HG03558 (cell line): ENCODE results near the gene AHRR.
"Not testable (repeated sequence)": the region's sequence is repeated elsewhere in the genome, so short reads cannot be mapped to it uniquely, and the experiment has no call there.

ENCODE experiments used
- ATAC-seq: cut with Tn5 transposase; IDR thresholded peaks from one replicate; pipeline ENCODE4 v1.9.1; 2021; ENCODE audit warnings: moderate number of reproducible peaks; ENCODE audit not compliant: unreplicated experiment; ENCODE audit errors: extremely low read depth

AHRR gene

DNA sequence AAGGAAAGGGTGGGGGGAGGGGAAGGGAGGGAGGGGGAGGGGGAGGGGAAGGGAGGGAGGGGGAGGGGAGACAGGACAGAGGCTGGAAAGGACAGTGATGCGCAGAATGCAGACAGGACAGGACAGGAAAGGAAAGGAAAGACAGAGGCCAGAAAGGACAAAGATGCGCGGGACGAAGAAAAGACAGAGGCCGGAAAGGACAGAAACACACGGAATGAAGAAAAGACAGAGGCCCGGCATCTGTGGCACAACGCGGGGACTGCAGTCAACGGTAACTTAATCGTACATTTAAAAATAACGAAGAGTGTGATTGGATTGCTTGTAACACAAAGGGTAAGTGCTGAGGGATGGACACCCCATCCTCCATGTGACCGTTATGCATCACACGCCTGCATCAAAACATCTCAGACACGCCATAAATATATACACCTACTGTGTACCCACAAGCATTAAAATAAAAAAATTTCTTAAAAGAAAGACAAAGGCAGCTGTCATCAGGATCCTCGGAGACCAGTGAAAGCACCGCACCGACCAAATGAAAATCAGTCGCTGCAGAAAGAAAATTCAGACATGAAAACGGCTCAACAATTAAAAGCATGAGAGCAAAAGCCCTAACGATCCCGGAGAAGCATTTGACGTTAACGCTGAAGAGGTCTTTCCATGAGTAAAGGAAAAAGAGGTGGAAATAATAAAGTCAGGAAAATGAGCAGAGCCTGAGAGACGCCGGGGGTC is 68.5 kb downstream of the AHRR start:
- ATAC-seq = no peak

DNA sequence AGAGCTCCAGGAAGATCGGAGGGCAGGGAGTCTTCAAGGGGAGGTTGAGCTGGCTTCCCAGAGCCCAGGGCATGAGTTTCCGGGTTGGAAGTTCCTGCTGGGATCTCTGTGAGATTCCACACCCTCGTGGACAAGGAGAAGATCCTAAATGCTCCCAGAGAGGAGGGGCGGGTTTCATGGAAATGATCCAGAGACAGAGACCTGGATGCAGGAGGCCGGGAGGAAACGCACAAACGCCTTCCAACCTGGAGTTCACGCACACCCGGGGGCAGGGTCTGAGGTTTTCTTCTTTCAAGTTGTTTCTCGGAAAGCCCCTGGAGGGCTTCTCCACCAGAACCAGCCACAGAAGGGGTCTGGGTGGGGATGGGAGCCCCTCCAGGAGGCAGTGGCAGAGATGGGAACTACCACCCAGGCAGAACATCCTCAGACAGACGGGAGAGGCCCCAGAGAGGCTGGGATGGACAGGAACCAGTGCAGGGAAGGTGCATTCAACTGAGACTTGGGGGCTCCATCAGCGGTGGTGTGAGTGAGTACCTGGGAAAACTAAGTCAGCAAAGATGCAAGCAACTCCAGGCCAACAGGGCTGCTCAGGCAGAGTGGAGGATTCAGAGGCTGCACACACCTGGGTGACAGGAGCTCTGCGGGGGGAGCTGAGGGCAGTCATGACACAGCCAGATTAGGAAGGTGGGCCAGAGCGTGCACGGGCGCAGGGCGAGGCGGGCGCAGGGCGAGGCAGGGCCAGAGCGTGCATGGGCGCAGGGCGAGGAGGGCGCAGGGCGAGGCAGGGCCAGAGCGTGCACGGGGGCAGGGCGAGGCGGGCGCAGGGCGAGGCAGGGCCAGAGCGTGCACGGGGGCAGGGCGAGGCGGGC is 69.3 kb downstream of the AHRR start:
- no peak for ATAC-seq

DNA sequence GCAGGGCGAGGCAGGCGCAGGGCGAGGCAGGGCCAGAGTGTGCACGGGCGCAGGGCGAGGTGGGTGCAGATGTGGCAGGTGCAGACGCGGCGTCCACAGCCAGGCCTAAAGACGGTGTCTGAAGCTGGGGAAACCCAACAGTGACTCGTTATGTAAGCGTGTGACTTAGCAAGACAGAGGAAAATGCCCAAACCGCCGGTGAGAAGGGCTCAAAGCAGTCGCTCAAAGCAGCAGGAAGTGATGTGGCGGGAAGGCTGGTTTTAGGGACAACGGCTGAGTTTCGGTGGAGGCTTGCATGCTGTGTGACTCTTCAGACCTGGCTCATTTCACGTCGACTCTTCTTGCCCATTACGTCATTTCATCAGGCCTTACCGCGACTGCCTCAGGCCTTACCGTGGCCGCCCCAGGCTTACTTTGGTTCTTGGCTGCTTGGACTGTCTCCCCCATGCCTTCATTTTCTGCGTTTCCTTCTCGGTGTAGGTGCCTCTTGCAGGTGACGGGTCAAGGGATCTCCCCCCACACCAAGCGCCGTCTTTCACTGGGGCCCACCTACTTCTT is 71.0 kb downstream of the AHRR start:
- peak; percentile 61 for ATAC-seq

DNA sequence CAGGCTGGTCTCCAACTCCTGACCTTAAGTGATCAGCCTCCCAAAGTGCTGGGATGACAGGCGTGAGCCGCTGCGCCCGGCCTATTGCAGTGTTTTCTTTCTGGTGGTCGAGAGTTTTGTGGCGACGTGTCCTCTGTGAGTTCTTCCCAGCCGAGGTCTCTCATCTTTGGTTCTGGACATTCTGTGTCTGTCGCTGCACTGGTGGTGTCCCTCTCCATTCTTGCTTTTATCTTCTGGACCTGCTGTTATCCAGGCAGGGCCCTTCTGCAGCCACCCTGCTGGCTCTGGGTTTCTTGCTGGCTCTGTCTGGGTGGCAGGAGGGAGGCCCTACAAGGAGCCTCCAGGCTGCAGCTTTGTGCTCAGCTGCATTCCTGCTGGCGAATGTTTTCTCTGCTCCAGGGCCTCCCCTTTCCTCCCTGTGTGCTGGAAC is 72.3 kb downstream of the AHRR start:
- no peak for ATAC-seq

DNA sequence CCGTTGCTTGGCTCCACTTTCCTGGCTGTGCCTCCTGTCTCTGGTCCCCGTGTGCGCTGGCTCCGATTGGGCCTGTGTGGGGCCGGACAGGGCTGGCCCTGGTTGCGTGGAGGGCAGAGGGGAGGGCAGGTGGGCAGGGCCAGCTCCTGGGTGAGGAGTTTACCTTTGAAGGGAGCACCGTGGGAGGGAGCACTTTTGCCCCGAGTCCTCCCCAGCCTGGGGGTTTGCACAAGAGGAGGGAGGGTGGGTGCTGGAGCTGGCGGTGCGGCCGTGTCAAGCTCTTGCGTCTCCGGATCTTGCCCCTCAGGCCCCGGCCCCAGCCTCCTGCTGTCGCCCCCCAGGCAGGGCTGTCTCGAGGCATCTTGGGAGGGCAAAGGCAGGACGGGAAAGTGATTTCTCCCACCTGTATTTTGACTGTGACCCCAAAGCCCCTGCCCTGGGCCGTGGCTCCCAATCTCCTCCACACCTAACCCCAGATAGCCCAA is 73.2 kb downstream of the AHRR start:
- ATAC-seq = no peak

DNA sequence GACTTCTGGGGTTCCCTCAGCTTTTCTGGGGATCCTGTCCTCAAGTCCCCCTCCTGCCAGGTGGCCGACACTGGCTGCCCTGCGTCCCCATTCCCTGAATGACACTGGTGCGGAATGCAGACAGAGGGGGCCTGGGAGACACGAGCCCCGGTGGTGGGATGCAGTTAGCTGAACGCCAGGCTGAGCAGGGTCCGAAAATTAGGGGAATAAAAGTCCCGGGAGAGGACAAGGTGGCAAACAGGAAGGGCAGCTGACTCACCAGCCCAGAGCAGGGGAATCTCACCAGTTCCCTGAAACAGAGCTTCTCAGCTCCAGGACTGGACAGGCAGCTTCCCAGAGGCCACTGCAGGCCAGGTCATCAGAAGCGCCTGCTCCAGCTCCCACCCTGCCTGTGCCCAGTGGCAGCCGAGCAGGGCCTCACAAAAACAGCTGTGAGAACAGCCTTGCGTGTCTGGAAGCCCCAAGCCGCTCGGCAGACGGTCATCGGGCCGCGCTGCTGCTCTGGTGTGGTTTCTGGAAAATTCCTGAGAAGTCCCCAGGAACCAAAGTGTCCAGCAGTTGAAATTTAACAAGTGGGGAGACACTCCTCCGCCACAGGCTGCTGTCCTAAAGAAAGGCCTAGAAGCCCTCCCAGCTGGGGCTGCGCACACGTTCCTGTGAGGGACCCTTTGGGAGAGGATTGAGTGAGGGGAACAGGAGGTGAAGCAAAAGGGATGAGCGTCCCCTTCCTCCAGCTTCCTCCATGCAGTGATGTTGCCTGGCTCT is 73.8 kb downstream of the AHRR start:
- ATAC-seq = no peak

DNA sequence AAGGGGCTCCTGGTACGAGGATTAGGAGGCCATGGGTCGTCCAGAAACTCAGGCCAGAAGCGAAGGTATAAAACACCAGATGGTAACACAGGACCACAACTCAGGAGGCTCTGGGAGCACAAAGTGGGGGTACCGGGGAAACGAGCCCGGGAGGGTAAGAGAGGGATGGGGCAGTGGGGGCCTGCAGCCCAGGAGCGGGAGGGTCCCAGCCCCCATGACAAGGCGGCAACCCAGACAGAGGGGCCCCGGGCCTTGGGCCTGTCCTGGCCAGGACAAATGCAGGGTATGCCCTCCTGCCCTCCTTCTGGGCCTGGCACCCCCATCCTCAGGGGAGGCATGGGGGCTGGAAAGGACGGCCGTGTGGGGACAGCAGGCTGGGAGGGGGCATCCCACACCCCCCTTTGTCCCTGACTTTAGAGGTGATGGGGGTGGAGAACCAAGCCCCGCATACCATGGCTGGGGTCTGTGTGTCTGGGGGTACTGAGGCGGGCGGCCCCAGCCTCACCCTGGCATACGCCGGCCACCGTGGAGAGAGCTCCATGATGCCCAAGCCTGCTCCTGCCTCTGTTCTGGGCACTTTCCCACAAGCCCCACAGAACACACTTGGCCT is 74.5 kb downstream of the AHRR start:
- ATAC-seq = no peak

DNA sequence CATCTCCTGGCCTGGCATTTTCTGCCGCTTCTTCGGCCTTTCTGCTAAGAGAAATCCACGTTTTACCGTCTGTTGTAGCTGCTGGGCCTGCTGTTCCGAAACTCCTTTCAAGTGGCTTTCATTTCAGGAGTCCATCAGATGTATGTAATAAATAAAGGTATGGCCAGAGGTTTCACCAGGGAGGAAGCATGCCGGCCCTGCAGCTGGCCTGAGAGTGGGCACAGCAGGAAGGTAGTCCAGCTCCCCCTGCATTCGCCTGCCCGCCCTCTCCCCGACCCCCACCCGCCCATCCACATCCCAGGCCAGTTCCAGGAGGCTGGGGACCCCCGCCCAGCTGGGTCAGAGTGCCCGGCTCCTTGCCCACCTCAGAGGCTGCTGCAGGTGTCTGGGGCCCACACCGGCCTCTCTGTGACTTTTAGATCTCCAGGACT is 75.0 kb downstream of the AHRR start:
- no peak for ATAC-seq

DNA sequence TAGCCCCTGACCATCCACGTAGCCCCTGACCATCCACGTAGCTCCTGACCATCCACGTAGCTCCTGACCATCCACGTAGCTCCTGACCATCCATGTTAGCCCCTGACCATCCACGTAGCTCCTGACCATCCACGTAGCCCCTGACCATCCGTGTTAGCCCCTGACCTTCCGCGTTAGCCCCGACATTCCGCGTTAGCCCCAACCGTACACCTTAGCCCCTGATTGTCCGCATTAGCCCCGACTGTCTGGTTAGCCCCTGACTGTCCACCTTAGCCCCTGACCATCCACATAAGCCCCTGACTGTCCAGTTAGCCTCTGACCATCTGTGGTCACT is 76.6 kb downstream of the AHRR start:
- ATAC-seq = not testable (repeated sequence)

DNA sequence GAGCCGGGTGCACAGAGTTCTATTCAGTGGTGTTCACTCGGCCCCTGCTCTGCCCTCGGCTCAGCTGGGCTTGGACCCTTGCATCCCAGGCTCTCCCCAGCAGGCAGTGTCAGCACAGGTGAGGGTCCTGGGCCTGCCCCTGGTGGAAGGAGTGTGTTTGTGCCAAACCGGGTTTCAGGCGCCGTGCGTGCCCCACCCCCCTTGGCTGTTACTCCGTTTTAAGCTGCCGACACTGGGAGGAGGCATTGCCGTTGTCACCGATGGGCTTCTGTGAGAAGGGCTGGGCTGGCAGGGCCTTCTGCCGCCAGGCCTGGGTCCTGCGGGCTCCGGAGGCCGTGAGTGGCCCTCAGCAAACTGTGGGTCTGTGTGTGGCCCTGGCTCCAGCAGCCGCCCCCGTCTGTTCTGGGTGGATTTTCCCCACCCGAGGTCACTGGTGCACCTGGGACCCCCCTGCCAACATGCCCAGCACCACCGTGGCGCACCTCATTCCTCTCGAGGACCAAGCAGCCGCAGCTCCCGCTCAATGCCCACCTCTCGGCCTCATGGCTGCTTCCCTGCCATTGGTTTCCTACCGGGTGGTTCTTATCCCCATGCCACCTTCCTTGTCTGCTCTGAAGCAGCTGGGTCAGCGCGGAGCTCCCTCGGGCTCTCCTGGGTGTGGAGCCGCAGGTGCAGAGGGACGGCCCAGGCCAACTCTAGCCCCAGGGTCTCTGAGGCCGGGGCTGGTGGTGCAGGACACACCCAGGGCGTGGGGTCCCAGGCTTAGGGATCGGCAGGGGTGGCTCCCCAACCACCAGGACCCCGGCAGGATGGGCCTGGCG is 77.2 kb downstream of the AHRR start:
- no peak for ATAC-seq

DNA sequence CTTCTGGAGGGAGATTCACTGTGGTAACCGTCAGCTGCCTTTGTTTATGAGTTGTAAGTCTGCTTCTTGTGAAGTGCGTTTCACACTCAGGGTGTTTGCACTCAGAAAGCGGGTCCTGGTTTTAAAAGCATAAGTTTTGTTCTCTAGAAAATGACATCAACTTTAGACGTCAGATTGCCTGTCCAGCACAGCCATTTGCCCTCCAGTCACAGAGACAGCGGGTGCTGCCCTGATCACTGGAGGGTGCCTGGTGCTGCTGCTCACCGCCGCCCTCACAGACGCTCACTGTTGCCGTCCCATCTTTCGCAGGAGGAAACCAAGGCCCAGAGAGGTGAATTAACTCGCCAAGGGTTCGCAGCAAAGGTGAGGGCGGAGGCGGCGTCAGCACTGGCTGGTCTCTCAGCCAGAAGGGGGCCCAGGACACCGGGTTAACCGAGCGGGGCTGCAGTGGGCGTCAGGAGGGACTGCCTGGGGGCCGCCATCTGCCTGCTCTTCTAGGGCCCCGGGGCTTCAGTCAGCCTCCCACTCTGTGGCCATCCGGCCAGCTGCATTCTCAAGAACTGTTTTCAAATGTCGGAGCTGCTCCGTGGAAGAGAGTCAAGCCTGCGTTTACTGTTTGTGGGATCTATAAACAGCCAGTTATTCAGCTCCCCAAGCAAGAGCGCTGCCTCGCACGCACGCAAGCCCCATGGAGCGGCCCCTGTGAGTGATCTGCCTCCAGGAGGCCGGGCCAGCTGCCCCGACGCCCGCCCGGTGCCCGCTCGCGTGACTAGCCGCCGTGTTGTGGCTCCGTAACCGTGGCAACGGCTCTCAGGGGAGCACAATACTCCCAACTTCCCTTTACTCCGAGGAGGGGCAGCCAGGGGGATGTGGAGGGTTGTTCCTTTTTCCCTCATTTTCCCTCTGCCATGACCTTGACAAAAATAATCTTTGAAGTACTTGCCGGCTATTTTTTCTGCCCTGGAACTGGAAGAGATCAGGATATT is 78.1 kb downstream of the AHRR start:
- no peak for ATAC-seq

DNA sequence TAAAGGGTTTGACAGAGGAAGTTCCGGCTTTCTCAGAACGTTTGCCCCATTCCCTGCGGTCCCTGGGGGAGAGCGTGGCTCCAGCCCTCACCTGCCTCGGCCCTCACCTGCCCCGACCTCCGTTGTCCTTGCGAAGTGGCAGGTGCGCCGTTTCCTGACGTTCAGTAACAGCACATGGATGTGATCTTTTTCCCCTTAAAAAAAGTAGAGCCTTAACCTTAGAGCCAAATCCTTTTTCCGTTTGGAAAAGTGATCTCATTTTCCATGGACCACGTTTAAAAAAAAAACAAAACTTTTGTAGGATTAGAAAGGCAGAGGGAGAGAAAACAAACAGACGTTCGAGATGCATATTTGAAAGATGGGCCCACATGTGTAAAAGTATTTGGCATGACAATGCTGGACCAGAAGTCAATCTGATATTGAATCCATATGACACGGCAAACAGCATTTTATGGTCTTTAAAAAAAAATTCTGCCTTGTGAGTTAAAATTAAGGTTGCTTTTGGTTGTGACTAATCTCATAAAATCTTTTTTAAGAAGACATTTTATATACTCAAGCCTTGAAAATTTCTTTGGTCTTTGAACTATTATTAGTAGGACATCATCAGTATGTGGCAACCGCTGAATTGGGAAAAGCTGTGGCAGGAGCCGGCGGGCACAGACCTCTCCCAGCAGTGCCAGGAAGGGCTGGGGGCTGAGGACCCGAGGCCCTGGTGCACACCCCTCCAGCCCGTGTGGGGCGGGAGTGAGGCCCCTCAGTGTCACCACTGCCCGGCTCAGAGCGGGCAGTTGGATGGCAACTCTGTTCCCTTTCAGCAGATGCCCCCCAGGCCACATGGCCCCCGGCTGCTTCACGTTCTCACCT is 79.0 kb downstream of the AHRR start:
- ATAC-seq = no peak

DNA sequence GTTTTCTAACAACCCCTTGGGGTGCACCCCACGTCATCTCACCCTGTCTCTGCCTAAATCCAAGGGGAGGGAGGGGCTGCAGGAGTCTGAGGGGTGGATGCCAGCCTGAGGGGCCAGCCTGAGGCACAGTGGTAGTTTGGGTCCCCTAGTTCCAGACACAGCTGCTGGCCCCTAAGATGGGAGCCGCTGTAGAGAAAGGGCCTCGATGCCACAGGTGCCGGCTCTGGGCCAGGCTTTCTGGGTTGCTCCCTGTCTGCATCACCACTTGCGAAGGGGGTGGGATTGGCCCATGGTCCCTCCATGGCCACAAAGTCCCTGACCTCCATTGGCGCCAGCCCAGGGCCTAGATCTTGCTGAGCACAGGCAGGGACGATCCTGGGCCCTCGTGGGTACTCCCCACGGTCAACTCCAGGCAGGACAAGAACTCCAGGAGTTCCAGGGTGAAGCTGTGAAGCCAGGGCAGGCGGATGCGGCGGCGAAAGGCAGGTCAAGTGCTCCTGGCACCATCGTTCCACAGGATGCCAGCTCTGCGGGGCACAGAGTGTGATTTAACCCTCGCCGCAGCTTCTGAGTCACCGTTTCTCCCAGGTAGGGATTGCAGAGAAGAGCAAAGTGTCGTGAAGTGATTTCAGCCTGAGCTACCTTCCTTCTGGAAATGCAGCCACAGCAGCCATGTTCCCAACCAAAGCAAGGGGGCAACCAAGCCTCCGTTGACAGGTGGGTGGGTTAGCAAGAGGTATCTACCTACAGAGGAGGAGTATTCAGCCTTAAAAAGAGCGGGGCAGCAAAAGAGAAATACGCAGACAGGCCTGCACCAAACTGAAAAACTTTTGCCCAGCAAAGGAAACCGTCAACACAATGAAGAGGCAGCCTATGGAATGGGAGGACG is 79.9 kb downstream of the AHRR start:
- ATAC-seq = no peak

DNA sequence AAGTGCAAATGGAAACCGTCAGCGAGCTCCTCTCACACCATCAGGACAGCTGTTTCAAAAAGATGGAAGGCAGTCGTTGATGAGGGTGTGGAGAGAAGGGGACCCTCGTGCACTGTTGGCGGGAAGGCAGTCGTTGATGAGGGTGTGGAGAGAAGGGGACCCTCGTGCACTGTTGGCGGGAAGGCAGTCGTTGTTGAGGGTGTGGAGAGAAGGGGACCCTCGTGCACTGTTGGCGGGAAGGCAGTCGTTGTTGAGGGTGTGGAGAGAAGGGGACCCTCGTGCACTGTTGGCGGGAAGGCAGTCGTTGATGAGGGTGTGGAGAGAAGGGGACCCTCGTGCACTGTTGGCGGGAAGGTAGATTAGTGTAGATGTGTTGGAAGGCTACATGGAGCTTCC is 80.7 kb downstream of the AHRR start:
- not testable (repeated sequence) for ATAC-seq

DNA sequence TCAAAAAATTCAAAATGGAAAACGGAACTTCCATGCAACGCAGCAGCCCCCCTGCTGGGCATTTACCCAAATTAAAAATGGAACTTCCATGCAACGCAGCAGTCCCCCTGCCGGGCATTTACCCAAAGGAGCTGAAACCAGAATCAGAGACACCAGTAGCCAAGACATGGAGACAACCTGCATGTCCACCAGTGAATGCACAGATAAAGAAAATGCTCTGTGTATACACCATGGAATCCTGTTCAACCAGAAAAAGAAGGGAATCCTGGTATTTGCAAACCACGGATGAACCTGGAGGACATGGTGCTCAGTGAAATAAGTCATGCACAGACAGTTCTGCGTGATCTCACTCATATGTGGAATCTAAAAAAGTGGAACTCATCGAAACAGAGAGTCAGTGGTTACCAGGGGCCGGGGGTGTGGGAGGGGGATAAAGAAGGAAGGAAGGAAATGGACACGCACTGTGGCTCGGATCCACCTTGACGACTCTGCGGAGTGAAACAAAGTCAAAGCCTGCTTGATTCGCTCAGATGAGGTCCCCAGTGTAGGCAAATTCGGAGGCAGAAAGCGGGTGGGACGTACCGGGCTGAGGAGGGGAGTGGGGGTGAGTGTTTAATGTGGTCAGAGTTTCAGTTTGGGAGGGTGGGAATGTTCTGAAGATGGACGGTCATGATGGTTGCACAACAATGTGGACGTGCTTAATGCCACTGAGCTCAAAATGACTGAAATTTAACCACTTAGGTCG is 81.3 kb downstream of the AHRR start:
- ATAC-seq = peak; percentile 31

DNA sequence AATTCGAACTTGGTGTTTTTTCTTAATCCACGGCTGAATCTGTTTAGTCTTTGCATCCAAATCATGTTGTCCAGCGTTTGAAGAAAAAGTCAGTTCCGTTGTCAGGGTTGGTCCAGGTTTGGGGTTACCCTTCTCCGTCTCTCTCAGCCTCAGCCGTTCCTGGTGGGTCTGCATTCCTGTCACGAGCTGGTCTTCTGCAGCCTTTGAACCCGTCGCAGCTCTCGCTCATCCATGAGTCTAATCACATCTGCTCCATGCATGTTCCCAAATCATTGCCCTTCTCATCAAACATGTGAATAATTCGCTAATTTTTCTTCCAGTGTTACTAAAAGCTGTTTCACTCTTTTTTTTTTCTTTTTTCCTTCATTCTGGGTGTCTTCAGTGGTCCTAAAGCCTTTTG is 82.5 kb downstream of the AHRR start:
- ATAC-seq = no peak
